K562 (cell line): ENCODE results near the gene CSNK2A1.

Experiments
- CBX1 ChIP-seq: sonication (generic); IDR thresholded peaks from 2 replicates; pipeline ENCODE4 v1.6.1; 2016; ENCODE audit warnings: antibody characterized with exemption, low read depth, mild to moderate bottlenecking
- GTF2F1 ChIP-seq: IDR thresholded peaks from 2 replicates; pipeline ENCODE4 v1.6.1; 2011; ENCODE audit warnings: low read depth, low read length, improper control_type of control experiment
- HDAC6 ChIP-seq: IDR thresholded peaks from 2 replicates; pipeline ENCODE4 v1.6.1; 2012; ENCODE audit warnings: low read depth, mild to moderate bottlenecking, control low read depth, inconsistent platforms, low read length, moderate library complexity
- SREBF2 ChIP-seq: sonication (generic); formaldehyde crosslinking; IDR thresholded peaks from 2 replicates; pipeline ENCODE4 v1.4.0; 2020; ENCODE audit warnings: mild to moderate bottlenecking, missing genetic modification reagents
- ZBTB12 ChIP-seq: fragments of 250-450 bp; sonication (Bioruptor Pico); IDR thresholded peaks from 2 replicates; pipeline ENCODE4 v1.4.0; 2020

- TF ChIP-seq SREBF2 (CRISPR knock-in tag) (no peak), CBX1 (no peak), ZBTB12 (no peak), HDAC6 (no peak), GTF2F1 (no peak)
These were observed 45.6 kb downstream of the CSNK2A1 start for GRCh38 chr20:497979-498378.
